AG09309 (cell line): ENCODE measurements around the gene KRABD2.

Source experiments
- DNase-seq: peaks from one replicate; pipeline ENCODE4 v3.0.0-alpha.2; 2010; ENCODE audit warnings: low read depth
- H3K4me3 ChIP-seq: 2 replicates; pipeline ENCODE4 v1.5.1; 2011; ENCODE audit warnings: mild to moderate bottlenecking, low read depth, low read length, moderate library complexity; ENCODE audit not compliant: control insufficient read depth
- TF ChIP-seq, protein P1 (sequence below): IDR thresholded peaks from 2 replicates; pipeline ENCODE4 v1.5.1; 2011; ENCODE audit warnings: mild to moderate bottlenecking, low read depth, low read length, inconsistent platforms; ENCODE audit not compliant: insufficient read depth, control insufficient read depth; ENCODE audit errors: missing control alignments

The KRABD2 gene

DNA sequence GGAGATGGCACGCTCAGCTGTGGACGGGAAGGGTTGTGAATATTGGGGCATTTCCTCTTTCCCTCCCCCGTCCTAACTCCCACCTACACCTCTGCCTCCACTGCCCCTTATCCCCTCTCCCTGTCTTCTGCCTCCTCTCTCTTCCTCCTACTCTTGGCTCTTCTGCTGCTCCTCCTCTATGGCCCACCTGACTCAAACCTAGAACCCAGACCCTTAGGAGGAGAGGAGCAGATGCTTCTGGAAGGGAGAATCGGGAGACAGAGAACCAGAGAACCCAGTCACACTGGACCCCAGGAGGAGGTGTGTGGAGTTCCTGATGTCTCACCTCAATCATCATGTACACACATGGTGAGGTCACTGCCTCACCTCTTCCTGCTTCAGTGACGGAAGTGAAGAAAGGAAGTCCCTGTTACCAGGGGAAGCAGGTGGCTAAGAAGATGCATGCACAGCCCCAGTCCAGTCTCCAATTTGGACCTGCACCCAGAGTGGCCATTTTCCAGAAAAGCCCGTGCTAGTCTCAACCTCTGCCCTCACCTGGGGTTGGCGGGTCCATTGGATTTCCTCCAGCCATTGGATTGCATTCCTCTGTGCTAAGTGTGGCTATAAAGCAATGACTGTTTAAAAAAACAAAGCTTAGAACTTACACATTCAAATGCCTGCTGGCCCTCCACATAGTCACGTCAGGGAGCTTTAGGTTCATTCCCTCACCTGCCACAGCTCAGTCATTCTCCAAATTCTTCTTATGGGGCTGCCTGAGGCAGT lies 17.1 kb upstream of the KRABD2 start:
- no peak for DNase-seq
- H3K4me3 ChIP-seq: no peak overlapping the region
- TF ChIP-seq, protein P1, sequence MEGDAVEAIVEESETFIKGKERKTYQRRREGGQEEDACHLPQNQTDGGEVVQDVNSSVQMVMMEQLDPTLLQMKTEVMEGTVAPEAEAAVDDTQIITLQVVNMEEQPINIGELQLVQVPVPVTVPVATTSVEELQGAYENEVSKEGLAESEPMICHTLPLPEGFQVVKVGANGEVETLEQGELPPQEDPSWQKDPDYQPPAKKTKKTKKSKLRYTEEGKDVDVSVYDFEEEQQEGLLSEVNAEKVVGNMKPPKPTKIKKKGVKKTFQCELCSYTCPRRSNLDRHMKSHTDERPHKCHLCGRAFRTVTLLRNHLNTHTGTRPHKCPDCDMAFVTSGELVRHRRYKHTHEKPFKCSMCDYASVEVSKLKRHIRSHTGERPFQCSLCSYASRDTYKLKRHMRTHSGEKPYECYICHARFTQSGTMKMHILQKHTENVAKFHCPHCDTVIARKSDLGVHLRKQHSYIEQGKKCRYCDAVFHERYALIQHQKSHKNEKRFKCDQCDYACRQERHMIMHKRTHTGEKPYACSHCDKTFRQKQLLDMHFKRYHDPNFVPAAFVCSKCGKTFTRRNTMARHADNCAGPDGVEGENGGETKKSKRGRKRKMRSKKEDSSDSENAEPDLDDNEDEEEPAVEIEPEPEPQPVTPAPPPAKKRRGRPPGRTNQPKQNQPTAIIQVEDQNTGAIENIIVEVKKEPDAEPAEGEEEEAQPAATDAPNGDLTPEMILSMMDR: no peak

DNA sequence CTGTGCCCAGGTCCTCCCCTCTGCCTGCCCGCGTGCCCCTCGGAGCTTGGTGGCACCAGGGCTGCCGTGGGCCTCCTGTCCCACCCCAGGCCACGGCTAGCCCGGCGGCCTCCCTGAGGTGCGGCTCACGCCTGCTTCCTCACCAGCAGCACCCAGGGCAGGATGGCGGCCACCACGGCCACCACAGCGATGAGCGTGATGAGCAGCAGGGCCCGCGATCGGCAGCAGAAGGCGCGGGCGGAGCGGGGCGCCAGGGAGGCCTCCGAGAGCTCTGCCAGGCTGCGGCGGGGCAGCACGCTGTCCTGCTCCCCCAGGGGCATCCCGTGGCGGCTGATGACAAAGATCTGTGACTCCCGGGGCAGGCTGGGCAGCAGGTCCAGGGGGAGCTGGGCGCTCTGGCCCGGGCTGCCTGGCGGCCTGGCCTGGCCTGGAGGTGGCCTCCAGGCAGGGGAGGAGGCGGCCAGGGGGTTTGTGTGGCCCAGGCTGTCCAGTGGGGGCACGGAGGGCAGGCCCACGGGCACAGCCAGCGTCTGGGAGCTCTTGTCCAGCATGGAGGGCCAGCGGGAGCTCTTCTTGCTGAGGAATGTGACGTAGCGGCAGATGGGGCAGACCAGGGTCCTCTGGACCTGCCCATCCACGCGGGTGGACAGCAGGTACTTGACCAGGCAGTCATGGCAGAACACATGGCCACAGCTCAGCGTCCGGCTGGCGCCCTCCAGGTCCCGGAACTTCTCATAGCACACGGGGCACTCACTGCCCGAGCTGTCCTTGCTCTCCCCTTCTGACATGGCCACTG lies 16.4 kb upstream of the KRABD2 start:
- TF ChIP-seq, protein P1: no peak
- DNase-seq: no peak
- H3K4me3 ChIP-seq: no peak overlapping the region

DNA sequence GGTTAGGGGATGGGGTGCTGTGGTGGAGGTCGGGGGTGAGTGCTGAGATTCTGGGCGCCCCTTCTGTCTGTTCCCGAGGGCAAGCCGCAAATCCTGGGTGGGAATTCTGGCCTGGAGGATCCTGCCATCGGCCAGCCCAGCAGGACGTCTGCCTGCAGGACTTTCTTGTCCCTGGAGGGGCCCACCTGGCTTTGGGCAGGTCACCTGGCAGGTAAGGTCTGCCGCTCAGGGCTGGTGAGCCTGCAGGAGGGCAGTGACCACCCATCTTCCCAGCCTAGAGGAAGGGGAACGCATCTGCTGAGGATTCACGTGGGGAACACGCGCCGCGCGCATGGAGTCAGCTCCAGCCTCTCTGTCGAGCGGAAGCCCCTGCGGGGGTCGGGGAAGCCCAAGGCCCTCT lies 15.8 kb upstream of the KRABD2 start:
- no peak for DNase-seq
- H3K4me3 ChIP-seq: no peak overlapping the region
- TF ChIP-seq, protein P1: no peak

DNA sequence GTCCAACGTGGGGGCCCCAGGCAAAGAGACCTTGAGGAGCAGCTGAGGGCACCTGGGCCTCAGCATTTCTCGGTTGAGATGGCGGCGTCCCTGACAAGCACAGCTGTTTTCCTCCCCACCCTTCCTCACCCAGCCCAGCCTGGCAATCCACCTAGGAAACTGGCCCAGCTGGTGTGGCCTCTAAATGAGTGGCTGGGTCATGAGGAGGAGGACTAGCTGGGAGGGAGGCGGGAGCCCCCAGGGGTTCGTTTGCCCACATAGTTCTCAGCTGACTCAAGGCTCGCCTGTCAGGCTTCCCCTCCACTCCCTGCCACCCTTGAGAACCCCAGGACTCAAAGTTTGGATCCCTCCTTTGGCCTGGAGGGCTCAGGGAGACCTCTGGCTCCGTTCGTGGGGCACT lies 15.2 kb upstream of the KRABD2 start:
- TF ChIP-seq, protein P1: no peak
- H3K4me3 ChIP-seq: no peak overlapping the region
- no peak for DNase-seq

DNA sequence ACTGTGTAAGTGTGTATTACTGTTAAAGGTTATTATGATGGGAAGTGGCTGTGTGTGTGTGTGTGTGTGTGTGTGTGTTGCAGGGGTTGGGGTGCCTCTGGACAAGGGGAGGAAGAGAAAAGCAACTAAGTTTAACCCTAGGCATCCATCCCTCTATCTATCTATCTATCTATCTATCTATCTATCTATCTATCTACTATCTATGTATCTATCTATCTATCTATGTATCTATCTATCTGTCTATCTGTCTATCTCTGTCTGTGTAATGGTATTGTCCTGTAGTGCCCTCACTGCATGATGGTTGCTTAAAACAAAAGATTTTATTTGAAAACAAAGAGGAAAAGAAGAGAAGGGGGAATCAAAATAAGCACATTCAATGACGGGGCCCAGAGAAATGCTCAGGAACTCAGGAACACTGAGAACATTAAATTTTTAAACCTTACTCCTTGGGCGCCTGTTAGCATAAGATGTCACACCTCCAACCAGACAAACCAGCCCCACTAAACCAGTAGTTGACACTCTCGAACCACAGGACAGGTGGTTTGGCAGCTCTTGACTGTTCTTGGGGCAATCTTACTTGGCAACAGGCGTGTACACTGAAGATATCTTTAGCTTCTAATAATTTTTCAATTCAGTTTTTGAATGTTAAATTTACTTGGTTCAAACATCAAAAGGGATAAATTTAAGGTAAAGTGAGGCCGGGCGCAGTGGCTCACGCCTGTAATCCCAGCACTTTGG lies 11.6 kb upstream of the KRABD2 start:
- no peak for DNase-seq
- TF ChIP-seq, protein P1: no peak
- H3K4me3 ChIP-seq: no peak overlapping the region

DNA sequence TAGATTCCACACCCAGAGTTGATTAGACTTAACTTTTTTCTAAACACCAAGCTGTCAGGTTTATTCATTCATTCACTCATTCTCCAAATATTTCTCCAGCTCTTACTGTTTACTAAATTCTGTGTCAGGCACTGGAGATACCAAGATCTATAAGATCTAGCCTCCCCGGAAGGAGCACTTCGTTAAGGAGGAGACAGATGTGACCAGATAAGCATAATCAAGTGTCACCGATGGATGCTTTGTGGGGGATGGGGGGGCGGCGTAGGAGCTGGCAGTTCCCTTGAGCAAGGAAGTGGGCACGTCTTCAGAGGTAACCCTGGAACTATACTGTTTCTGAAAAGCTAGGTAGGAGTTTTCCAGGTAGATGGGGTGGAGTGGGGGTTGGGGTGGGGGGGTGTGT lies 10.3 kb upstream of the KRABD2 start:
- no peak overlapping the region for H3K4me3 ChIP-seq
- DNase-seq: no peak
- TF ChIP-seq, protein P1: no peak
